Rectal smooth muscle tissue (tissue), 1 donor: Measurements from ENCODE around the gene EEF1AKMT2.

ENCODE experiments used
- H3K27ac ChIP-seq: one replicate; pipeline ENCODE4 v1.7.0; 2013; ENCODE audit warnings: low read depth, low read length, inconsistent platforms
- H3K27me3 ChIP-seq: one replicate; pipeline ENCODE4 v1.7.0; 2013; ENCODE audit warnings: low read length; ENCODE audit not compliant: control insufficient read depth, insufficient read depth
- H3K36me3 ChIP-seq: one replicate; pipeline ENCODE4 v1.7.0; 2013; ENCODE audit warnings: low read length; ENCODE audit not compliant: control insufficient read depth, insufficient read depth
- H3K4me1 ChIP-seq: one replicate; pipeline ENCODE4 v1.7.0; 2013; ENCODE audit warnings: low read length; ENCODE audit not compliant: control insufficient read depth, insufficient read depth
- H3K4me3 ChIP-seq: one replicate; pipeline ENCODE4 v1.7.0; 2013; ENCODE audit warnings: low read length
- H3K9ac ChIP-seq: one replicate; pipeline ENCODE4 v1.7.0; 2013; ENCODE audit warnings: low read length

Gene EEF1AKMT2

DNA sequence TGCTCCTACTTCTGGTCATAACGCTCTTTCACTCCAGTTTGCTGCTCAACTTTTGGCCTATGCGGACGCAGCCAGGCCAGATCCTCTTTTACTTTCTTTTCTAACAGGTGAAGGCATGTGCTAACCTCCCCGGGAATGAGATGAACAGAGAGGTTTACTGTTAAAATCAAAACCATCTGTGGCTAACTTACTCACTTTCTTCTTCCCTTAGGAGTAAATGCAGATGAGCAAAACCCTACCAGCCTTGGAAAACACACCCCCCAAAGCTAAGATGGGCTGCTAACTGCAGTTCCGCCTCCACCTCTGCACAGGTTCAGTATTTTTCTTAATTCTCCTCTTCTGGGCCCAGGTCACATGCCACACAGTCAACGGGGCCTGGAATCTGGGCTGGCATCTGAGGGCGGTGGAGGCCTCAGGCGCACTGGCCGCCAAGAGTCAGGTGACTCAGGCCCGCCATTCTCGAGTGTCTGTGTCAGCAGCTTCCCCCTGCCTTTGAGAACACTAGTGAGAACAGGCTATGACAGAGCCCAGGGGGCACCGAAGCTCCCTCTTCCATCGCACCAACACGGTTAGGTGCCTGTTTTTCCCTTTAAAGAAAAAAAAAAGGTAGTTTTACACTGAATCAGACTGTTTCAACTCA is 58.6 kb downstream of the EEF1AKMT2 start:
- no peak overlapping the region for H3K9ac ChIP-seq
- H3K4me1 ChIP-seq: peaks cover 66% of the 10 kb centered on the region
- H3K4me3 ChIP-seq: peak overlapping the region; percentile 6
- no peaks in the 10 kb centered on the region for H3K27me3 ChIP-seq
- peak overlapping the region; percentile 79 for H3K27ac ChIP-seq
- no peaks in the 10 kb centered on the region for H3K36me3 ChIP-seq

DNA sequence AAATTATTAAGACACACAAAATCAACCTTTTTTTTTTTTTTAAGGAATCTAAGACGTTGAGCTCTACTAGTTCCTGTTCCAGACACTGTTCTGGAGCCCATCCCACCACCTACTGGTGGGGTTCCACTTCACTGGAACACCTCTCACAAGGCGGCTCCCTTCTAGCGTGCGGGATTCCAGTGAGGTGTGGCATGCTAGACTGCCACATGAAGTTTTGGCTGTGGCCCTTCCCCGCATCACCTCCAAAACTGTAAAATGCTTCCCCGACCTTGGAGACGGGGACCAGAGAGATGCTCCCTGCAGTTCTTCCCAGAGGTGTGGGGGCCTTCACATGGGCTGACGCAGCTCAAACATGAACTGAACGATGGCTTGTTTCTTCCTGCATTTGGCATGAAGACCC is 60.1 kb downstream of the EEF1AKMT2 start:
- Histone ChIP-seq H3K27me3 (no peaks in the 10 kb centered on the region), H3K36me3 (no peaks in the 10 kb centered on the region), H3K27ac (no peak overlapping the region), H3K4me3 (no peak overlapping the region), H3K9ac (no peak overlapping the region), H3K4me1 (peaks cover 55% of the 10 kb centered on the region)

DNA sequence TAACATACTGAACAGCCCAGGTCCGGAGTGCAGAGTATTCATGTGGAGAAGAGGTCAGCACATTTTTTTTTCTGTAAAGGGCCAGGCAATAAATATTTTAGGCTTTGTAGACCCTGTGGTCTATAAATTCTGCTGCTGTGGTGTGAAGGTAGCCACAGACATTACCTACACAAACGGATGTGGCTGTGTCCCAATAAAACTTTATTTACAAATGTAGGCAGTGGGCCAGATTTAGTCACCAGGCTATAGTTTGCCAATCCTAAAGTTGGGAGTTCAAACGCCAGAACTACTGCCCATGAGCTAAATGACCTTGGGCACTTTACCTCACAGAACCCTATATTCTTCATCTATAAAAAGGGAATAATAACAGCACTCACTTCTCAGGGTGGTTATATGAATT is 60.9 kb downstream of the EEF1AKMT2 start:
- H3K36me3 ChIP-seq: no peaks in the 10 kb centered on the region
- H3K27me3 ChIP-seq: no peaks in the 10 kb centered on the region
- H3K9ac ChIP-seq: no peak overlapping the region
- H3K27ac ChIP-seq: no peak overlapping the region
- no peak overlapping the region for H3K4me3 ChIP-seq
- H3K4me1 ChIP-seq: peaks cover 48% of the 10 kb centered on the region

DNA sequence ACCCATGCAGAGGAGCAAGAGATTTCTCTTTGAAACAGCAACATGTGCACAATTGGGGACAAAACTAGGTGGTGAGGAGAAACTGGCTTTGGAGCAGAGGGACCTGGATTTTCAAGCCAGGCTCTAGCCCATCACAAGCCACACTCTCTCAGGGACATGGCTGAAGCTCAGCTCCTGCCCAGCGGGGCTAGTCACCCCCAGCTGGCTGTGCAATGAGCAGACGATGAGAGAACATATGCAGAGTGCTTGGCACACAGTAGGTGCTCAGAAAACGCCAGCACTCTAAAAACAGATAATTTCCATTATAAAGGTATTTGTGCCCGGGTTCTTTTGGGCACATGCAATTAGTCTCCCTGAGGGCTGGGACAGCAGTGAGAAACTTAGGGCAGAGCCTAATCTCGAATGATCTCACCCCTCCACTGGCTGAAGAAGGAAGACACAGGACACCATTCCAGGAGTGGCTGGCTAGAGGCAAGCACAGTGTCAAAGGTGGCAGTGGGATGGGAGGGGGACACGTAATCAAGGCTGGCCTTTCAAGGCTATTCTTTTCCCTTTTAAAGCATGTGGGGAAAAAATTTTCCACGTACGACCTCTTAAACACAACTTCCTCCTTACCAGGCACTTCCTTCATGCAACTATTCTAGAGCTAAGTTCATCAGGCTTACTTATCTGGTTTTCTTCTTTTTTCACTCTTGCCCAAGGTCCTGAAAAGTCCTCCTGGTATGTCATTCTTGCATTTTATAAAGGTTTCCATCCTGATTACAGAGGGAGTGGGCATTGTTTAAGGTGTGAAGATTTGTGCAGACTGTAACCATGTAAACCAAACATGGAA is 62.6 kb downstream of the EEF1AKMT2 start:
- H3K27me3 ChIP-seq: no peaks in the 10 kb centered on the region
- peak overlapping the region; percentile 38 for H3K27ac ChIP-seq
- peaks cover 38% of the 10 kb centered on the region for H3K4me1 ChIP-seq
- H3K9ac ChIP-seq: no peak overlapping the region
- no peak overlapping the region for H3K4me3 ChIP-seq
- H3K36me3 ChIP-seq: no peaks in the 10 kb centered on the region

DNA sequence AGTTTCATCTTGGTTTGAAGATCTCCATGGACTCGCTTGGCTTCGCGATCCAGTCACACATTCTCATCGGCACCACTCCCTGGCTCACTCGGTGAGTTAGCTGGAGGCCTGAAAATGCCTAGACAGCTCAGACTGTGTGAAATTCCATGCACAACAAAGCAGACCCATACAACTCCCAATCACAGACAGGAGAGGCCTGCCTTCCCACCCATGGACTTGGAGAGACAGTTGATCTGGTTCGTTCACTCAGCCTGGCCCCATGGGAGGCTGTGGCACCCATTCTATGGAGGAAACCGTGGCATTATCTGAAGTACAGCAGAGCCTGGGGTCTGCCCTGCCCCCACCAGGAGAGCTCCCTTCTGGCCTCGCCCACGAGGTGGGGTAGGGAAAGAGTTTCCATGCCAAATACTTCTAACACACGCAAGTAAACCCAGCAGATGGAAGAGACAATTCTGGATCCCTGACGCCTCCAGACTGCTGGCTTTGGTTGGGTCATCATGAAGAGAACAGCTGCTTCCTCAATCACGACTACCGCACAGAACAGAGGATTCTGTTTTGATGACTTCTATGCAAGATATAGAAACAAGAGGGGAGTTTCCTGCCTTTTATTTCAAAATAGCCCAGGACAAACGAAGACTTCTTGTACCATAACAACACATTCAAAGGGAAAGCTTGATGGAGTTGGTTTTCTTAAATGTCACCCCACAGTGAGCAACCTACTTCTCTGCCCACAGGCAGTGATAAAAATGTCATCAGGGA is 63.4 kb downstream of the EEF1AKMT2 start:
- H3K9ac ChIP-seq: no peak overlapping the region
- no peaks in the 10 kb centered on the region for H3K36me3 ChIP-seq
- peak overlapping the region; percentile 18 for H3K4me3 ChIP-seq
- peak overlapping the region; percentile 38 for H3K27ac ChIP-seq
- H3K4me1 ChIP-seq: peaks cover 38% of the 10 kb centered on the region
- no peaks in the 10 kb centered on the region for H3K27me3 ChIP-seq

DNA sequence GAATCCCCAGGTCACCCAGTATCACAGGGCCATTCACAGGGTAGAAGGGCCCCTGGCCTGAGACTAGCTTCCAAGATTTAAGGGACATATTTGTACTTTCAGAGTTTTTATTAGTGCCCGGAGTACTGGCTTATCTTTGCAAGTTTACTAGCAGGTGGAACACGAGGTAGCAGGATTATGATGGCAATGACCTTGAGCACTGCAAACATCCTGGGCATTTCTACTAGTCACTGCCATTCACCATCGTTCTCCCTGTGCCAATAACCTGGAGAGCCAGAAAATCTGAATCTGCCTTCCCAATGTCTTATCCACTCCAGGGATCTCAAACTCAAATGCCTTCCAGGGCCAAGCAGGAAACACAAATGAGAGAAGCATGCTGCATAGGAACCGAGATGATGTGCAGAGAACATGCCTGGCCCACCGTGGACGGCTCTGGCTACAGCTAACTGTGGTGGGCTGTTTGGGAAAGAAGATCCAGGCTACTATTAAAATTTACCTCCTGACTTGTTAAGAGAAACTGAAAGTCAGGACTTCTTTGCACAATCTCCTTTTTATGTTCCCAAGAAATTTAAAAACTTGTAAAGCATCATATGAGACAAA is 64.2 kb downstream of the EEF1AKMT2 start:
- Histone ChIP-seq H3K9ac (peak overlapping the region; percentile 5), H3K4me1 (peaks cover 36% of the 10 kb centered on the region), H3K27ac (peak overlapping the region; percentile 12), H3K4me3 (no peak overlapping the region), H3K27me3 (no peaks in the 10 kb centered on the region), H3K36me3 (no peaks in the 10 kb centered on the region)

DNA sequence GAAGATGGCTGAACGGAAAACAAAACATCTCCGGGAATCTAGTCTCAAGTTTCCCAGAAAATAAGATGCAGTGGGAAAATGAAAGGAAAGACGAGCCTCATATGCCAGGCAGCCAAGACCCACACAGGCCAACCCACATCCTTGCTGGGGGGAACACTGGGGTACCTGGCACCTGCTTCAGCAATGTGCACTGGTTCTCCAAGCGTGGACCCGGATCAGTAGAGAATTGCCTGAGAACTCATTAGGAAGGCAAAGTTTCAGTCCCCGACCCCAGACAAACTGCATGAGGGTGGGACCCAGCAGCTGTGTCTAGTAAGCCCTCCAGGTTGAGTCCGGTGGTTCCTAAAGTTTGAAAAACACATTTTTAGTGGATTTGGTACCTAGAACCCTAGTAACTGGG is 65.9 kb downstream of the EEF1AKMT2 start:
- Histone ChIP-seq H3K27me3 (no peaks in the 10 kb centered on the region), H3K27ac (no peak overlapping the region), H3K9ac (no peak overlapping the region), H3K4me3 (no peak overlapping the region), H3K36me3 (no peaks in the 10 kb centered on the region), H3K4me1 (peaks cover 31% of the 10 kb centered on the region)

DNA sequence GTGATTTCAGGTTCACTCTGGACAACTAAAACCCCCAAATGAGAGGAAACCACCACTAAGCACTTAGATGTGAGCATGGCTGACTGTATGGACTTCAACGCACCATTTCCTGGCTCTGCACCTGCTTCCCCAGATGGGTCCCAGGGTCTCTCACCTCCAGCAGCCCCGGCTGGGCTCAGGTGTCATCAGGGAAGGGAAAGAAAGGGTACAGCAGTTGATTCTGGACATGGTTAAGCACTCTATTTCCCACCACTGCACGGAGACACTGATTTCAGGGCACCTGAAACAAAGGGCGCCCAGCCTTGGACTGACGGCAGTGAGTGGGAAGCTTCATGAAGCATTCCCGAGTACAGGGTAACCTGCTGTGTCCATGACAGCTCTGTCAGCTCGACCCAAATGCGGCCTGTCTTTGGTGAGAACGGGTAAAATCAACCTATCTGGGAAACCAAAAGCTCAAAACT is 66.5 kb downstream of the EEF1AKMT2 start:
- H3K36me3 ChIP-seq: no peaks in the 10 kb centered on the region
- H3K4me3 ChIP-seq: no peak overlapping the region
- no peak overlapping the region for H3K27ac ChIP-seq
- H3K27me3 ChIP-seq: no peaks in the 10 kb centered on the region
- peaks cover 31% of the 10 kb centered on the region for H3K4me1 ChIP-seq
- H3K9ac ChIP-seq: no peak overlapping the region

DNA sequence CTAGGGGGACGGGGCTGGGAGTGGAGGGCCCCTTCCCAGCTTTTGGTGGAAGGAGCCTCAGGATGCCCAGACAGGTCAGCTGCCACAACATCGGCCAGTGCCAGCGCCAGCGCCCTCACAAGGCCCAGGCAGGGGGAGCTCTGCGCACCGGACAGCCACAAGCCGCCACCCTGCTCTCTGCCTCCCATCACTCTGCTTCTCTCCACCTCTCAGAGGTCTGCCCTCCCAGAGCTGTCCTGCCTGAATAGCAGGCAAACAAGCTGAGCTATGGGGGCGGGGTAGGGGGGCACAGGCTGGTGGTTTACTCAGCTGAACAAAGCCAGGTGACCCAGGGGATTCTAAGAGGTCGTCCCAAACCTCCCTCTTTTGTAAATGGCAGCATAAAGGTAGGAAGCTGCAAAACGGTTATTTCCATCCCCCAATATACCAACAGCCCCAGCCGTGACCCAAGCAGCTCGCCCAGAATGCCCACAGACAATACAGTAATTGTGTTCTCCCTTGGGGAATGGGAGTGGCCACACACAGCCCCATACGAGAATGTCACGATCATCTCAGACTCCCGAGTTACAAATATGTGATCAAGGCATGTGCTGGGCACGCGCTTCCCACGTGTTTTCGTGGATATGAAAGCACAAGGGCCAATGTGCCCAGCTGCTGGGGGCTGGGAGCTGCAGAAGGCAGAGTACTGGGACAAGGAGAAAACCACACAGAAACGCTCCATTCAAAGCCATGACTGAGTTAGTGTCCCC is 67.2 kb downstream of the EEF1AKMT2 start:
- no peaks in the 10 kb centered on the region for H3K27me3 ChIP-seq
- no peaks in the 10 kb centered on the region for H3K36me3 ChIP-seq
- peak overlapping the region; percentile 78 for H3K27ac ChIP-seq
- H3K9ac ChIP-seq: no peak overlapping the region
- H3K4me1 ChIP-seq: peaks cover 31% of the 10 kb centered on the region
- peak overlapping the region; percentile 12 for H3K4me3 ChIP-seq

DNA sequence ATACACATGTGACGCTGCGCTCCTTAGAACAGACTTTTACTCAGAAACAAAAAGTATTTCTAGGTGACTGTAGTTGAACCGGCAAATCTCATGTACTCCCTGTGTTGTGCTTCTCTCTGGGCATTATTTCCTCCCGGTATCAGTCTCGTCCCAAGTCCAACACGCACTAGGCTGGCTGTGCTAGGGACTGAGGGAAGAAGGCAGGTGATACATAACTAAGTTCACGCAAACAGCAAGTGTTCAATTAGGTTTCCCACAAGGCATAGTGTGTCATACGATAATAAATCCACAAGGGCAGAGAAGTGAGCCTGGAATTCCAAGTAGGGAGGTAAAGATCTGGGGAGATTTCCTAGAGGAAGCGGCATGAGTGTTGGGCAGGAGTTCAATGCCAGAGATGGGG is 67.9 kb downstream of the EEF1AKMT2 start:
- Histone ChIP-seq H3K4me1 (peaks cover 31% of the 10 kb centered on the region), H3K27ac (peak overlapping the region; percentile 78), H3K4me3 (peak overlapping the region; percentile 12), H3K9ac (peak overlapping the region; percentile 14), H3K36me3 (no peaks in the 10 kb centered on the region), H3K27me3 (no peaks in the 10 kb centered on the region)

DNA sequence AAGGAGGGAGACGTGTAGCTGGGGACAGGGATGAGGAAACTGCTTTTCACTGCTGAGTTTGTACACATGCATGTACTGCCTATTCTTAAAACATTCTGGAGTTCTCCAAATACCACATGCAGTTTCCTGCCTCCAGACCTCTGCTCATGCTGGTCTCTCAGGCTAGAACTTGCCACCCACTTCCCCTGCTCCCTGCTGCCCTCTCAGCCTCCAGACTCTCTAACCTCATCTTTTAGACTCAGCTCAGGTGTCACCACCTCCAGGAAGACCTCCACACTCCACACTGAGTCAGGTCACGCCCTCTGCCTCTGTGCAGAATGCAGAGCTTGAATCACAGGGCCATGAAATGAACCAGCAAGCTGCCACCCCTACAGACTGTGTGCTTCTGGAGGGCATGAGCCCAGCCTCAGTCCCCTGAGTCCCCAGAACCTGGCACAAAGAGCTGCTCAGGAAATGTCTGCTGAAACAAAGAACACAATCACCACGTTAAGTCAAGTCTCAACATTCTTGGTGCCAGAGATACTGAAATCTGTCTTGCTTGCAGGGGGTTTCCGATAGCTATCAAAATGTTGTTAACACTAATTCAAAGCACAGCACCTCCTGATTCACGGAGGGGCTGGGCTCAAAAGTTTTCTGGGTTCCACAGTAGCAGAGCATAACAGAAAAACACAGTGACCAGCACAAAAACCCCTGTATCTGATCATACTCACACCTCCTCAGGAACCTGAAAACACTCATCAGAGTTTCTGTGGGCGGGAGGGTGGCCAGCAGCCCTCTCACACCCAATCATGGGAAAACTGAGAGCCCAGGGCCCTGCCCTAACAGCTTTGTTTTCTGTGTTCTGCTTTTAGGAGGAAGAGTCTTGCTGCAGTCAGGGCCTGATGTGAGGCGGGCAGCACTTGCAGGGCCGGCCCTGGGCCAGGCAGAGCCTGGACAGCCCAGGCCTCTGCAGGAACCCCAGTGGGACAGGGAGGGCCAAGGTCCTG is 68.6 kb downstream of the EEF1AKMT2 start:
- H3K4me3 ChIP-seq: no peak overlapping the region
- H3K36me3 ChIP-seq: no peaks in the 10 kb centered on the region
- H3K27me3 ChIP-seq: no peaks in the 10 kb centered on the region
- peaks cover 27% of the 10 kb centered on the region for H3K4me1 ChIP-seq
- no peak overlapping the region for H3K9ac ChIP-seq
- peak overlapping the region; percentile 78 for H3K27ac ChIP-seq
